Spleen (tissue), 7 donors: ENCODE results near the gene LBR.

Experiments used
- POLR2A ChIP-seq, 3 donors: fragments of 450-650 bp; IDR thresholded peaks; one replicate each; pipeline ENCODE4 v1.5.1; 2017; ENCODE audit warnings: antibody characterized with exemption in 3 of 3, mild to moderate bottlenecking in 1 of 3
- TF ChIP-seq, protein P1 (sequence below), 11 experiments: fragments of 200-600 bp in 7 of 11; fragments of 450-650 bp in 4 of 11; sonication (generic) in 4 of 11; IDR thresholded peaks in 8 of 11; conservative IDR thresholded peaks in 3 of 11; 1 replicate in 7 of 11; 2 replicates in 4 of 11; pipeline versions ENCODE4 v1.4.0 to v1.8.0; 2016 to 2021; ENCODE audit warnings: antibody characterized with exemption in 11 of 11, inconsistent platforms in 4 of 11, mild to moderate bottlenecking in 1 of 11
- donor health status: DM: no; HTN: no; CAD: no; lungs with moderate emphysema.
- donor health status: DM: no; HTN: no; CAD: no.
- donor health status: DM: no; HTN: no; CAD: no.

GRCh38 chr1:225354906-225355305, 72.9 kb downstream of the LBR start:
- TF ChIP-seq, protein P1, sequence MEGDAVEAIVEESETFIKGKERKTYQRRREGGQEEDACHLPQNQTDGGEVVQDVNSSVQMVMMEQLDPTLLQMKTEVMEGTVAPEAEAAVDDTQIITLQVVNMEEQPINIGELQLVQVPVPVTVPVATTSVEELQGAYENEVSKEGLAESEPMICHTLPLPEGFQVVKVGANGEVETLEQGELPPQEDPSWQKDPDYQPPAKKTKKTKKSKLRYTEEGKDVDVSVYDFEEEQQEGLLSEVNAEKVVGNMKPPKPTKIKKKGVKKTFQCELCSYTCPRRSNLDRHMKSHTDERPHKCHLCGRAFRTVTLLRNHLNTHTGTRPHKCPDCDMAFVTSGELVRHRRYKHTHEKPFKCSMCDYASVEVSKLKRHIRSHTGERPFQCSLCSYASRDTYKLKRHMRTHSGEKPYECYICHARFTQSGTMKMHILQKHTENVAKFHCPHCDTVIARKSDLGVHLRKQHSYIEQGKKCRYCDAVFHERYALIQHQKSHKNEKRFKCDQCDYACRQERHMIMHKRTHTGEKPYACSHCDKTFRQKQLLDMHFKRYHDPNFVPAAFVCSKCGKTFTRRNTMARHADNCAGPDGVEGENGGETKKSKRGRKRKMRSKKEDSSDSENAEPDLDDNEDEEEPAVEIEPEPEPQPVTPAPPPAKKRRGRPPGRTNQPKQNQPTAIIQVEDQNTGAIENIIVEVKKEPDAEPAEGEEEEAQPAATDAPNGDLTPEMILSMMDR (IDR thresholded peaks at IDR 0.05 in 8 of 11, conservative IDR thresholded peaks at IDR 0.05 in 3 of 11), result no peak
- TF ChIP-seq POLR2A (IDR thresholded peaks at IDR 0.05), result no peak
